OCI-LY1 (cell line): ENCODE data around the gene AGAP1.

ENCODE experiments used
- H2AFZ ChIP-seq: fragments of 200-600 bp; sonication (generic), shearing (Covaris generic); 2 replicates; pipeline ENCODE4 v1.6.0; 2014; ENCODE audit warnings: antibody characterized with exemption, mild to moderate bottlenecking, low read length
- H3F3A ChIP-seq: fragments of 200-600 bp; sonication (generic), shearing (Covaris generic); 2 replicates; pipeline ENCODE4 v1.6.0; 2014; ENCODE audit warnings: mild to moderate bottlenecking, antibody characterized with exemption, low read length, moderate library complexity; ENCODE audit not compliant: insufficient read depth
- H3K27ac ChIP-seq: fragments of 200-600 bp; sonication (generic); 2 replicates; pipeline ENCODE4 v1.5.1; 2014; ENCODE audit warnings: low read length, mixed run types, mild to moderate bottlenecking, low read depth; ENCODE audit not compliant: poor library complexity, severe bottlenecking
- H3K27me3 ChIP-seq: fragments of 200-600 bp; sonication (generic); 2 replicates; pipeline ENCODE4 v1.6.0; 2014; ENCODE audit warnings: antibody characterized with exemption, mild to moderate bottlenecking, low read length, moderate library complexity; ENCODE audit not compliant: insufficient read depth
- H3K36me3 ChIP-seq: fragments of 200-600 bp; sonication (generic); 2 replicates; pipeline ENCODE4 v1.6.1; 2014; ENCODE audit warnings: mild to moderate bottlenecking, antibody characterized with exemption, low read length, moderate library complexity, mixed read lengths; ENCODE audit not compliant: insufficient read depth
- H3K4me1 ChIP-seq: fragments of 200-600 bp; sonication (generic); 2 replicates; pipeline ENCODE4 v1.5.1; 2014; ENCODE audit warnings: mild to moderate bottlenecking, low read length, moderate library complexity; ENCODE audit not compliant: insufficient read depth, severe bottlenecking
- H3K4me2 ChIP-seq: fragments of 200-600 bp; sonication (generic), shearing (Covaris generic); 2 replicates; pipeline ENCODE4 v1.6.1; 2014; ENCODE audit warnings: low read length
- H3K4me3 ChIP-seq: fragments of 200-600 bp; sonication (generic); 2 replicates; pipeline ENCODE4 v1.5.1; 2014; ENCODE audit warnings: low read length, low read depth, mild to moderate bottlenecking, mixed read lengths; ENCODE audit not compliant: poor library complexity, severe bottlenecking
- H3K79me2 ChIP-seq: fragments of 200-600 bp; shearing (Covaris generic); 2 replicates; pipeline ENCODE4 v1.6.1; 2016; ENCODE audit warnings: mixed run types, low read length, mixed read lengths; ENCODE audit not compliant: insufficient read depth
- H3K9ac ChIP-seq: fragments of 200-600 bp; sonication (generic), shearing (Covaris generic); 2 replicates; pipeline ENCODE4 v1.6.1; 2014; ENCODE audit warnings: mild to moderate bottlenecking, low read length, mixed read lengths
- H3K9me2 ChIP-seq: fragments of 200-600 bp; sonication (generic), shearing (Covaris generic); 2 replicates; pipeline ENCODE4 v1.6.1; 2014; ENCODE audit warnings: low read depth, mild to moderate bottlenecking, low read length, mixed read lengths
- H3K9me3 ChIP-seq: fragments of 200-600 bp; shearing (Covaris generic); 2 replicates; pipeline ENCODE4 v1.6.1; 2014; ENCODE audit warnings: low read length, mixed read lengths
- H4K20me1 ChIP-seq: fragments of 200-600 bp; sonication (generic), shearing (Covaris generic); 2 replicates; pipeline ENCODE4 v1.6.0; 2016; ENCODE audit warnings: mild to moderate bottlenecking, low read length; ENCODE audit not compliant: insufficient read depth
- CTCF ChIP-seq: fragments of 200-600 bp; sonication (generic), shearing (Covaris generic); IDR thresholded peaks from 2 replicates; pipeline ENCODE4 v1.5.1; 2017; ENCODE audit warnings: mild to moderate bottlenecking, antibody characterized with exemption, low read length, moderate library complexity, mixed read lengths
- EZH2 ChIP-seq: fragments of 200-600 bp; sonication (generic), shearing (Covaris generic); IDR thresholded peaks from 2 replicates; pipeline ENCODE4 v1.8.0; 2017; ENCODE audit warnings: borderline replicate concordance, mixed run types, mild to moderate bottlenecking, antibody characterized with exemption, low read length, moderate library complexity, mixed read lengths

AGAP1 gene

GRCh38 chr2:235523486-235524150 lies 29.8 kb downstream of the AGAP1 start:
- Histone ChIP-seq H3K27me3 (no peaks in the 10 kb centered on the region), H4K20me1 (no peaks in the 10 kb centered on the region), H2AFZ (no peak overlapping the region), H3K4me3 (no peak overlapping the region), H3K79me2 (no peaks in the 10 kb centered on the region), H3K9me3 (no peaks in the 10 kb centered on the region), H3K9ac (no peak overlapping the region), H3K27ac (no peak overlapping the region), H3K4me1 (no peaks in the 10 kb centered on the region), H3K9me2 (no peaks in the 10 kb centered on the region), H3K36me3 (no peaks in the 10 kb centered on the region), H3K4me2 (no peak overlapping the region), H3F3A (no peaks in the 10 kb centered on the region)
- TF ChIP-seq EZH2 (no peak), CTCF (no peak)

GRCh38 chr2:235526166-235526565 lies 32.3 kb downstream of the AGAP1 start:
- H3K27ac ChIP-seq = no peak overlapping the region
- H3K9me3 ChIP-seq = no peaks in the 10 kb centered on the region
- no peaks in the 10 kb centered on the region for H4K20me1 ChIP-seq
- no peaks in the 10 kb centered on the region for H3F3A ChIP-seq
- TF ChIP-seq EZH2 (no peak), CTCF (no peak)
- H3K4me2 ChIP-seq = no peak overlapping the region
- H3K9ac ChIP-seq = no peak overlapping the region
- no peaks in the 10 kb centered on the region for H3K4me1 ChIP-seq
- H3K9me2 ChIP-seq = no peaks in the 10 kb centered on the region
- H3K27me3 ChIP-seq = no peaks in the 10 kb centered on the region
- H3K36me3 ChIP-seq = no peaks in the 10 kb centered on the region
- H3K4me3 ChIP-seq = no peak overlapping the region
- no peak overlapping the region for H2AFZ ChIP-seq
- no peaks in the 10 kb centered on the region for H3K79me2 ChIP-seq

- Histone ChIP-seq H3K4me1 (no peaks in the 10 kb centered on the region), H3K36me3 (no peaks in the 10 kb centered on the region), H4K20me1 (no peaks in the 10 kb centered on the region), H3K27ac (no peak overlapping the region), H3K4me2 (no peak overlapping the region), H3K79me2 (no peaks in the 10 kb centered on the region), H3F3A (no peaks in the 10 kb centered on the region), H3K27me3 (no peaks in the 10 kb centered on the region), H3K9me2 (no peaks in the 10 kb centered on the region), H3K9ac (no peak overlapping the region), H3K9me3 (no peaks in the 10 kb centered on the region), H3K4me3 (no peak overlapping the region), H2AFZ (no peak overlapping the region)
- TF ChIP-seq EZH2 = no peak
Measured at GRCh38 chr2:235527806-235528469, 34.1 kb downstream of the AGAP1 start.
